Spleen (tissue), 7 donors: Measurements from ENCODE around the gene CCSAP.

Experiments
- POLR2AphosphoS5 ChIP-seq, 3 donors: sonication (generic); formaldehyde crosslinking; IDR thresholded peaks; one replicate each; pipeline ENCODE4 v1.5.1; 2017; ENCODE audit warnings: antibody characterized with exemption in 3 of 3
- TF ChIP-seq, protein P1 (sequence below), 11 experiments: fragments of 200-600 bp in 7 of 11; fragments of 450-650 bp in 4 of 11; sonication (generic) in 4 of 11; IDR thresholded peaks in 8 of 11; conservative IDR thresholded peaks in 3 of 11; 1 replicate in 7 of 11; 2 replicates in 4 of 11; pipeline versions ENCODE4 v1.4.0 to v1.8.0; 2016 to 2021; ENCODE audit warnings: antibody characterized with exemption in 11 of 11, inconsistent platforms in 4 of 11, mild to moderate bottlenecking in 1 of 11
- donor health status: DM: no; HTN: no; CAD: no; lungs with moderate emphysema.
- donor health status: DM: no; HTN: no; CAD: no.
- donor health status: DM: no; HTN: no; CAD: no.

DNA sequence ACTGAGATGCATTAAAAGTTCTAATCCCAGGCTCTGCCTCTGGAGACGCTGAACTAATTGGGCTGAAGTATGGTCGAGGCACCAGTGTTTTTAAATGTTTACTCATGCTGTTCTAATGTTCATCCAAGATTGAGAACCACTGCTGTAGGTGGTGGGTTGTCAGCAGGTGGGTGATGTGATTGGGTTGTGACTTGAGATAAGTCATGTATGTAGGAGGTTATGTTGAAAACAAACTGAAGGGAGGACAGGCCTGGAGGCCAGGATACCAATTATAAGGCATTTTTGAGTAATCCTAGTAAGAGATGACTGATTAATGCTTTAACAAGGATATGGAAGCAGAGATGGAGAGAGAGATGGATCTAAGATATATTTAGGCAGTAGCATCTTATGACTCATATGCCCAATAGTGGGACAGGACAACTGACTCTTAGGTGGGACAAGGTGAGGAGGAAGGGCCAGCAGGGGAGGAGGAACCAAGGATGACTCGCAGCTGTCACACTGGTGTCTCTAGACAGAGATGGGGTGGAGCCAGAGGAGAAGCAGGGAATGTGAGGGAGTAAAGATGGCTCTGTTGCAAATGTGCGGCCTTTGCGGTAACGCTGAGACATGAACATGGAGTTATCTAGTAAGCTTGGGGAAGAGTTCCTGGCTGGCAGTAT, 42.6 kb downstream of the CCSAP start:
- TF ChIP-seq, protein P1, sequence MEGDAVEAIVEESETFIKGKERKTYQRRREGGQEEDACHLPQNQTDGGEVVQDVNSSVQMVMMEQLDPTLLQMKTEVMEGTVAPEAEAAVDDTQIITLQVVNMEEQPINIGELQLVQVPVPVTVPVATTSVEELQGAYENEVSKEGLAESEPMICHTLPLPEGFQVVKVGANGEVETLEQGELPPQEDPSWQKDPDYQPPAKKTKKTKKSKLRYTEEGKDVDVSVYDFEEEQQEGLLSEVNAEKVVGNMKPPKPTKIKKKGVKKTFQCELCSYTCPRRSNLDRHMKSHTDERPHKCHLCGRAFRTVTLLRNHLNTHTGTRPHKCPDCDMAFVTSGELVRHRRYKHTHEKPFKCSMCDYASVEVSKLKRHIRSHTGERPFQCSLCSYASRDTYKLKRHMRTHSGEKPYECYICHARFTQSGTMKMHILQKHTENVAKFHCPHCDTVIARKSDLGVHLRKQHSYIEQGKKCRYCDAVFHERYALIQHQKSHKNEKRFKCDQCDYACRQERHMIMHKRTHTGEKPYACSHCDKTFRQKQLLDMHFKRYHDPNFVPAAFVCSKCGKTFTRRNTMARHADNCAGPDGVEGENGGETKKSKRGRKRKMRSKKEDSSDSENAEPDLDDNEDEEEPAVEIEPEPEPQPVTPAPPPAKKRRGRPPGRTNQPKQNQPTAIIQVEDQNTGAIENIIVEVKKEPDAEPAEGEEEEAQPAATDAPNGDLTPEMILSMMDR (IDR thresholded peaks at IDR 0.05 in 8 of 11, conservative IDR thresholded peaks at IDR 0.05 in 3 of 11), result no peak
- TF ChIP-seq POLR2AphosphoS5 (IDR thresholded peaks at IDR 0.05), result no peak
